ENCODE results near the gene SLC25A38. TPM values are rescaled to one million over a fixed set of nuclear protein-coding genes. Genes with fewer than 3 reads are reported as not detected.
A peak's percentile ranks its signal among the peaks of the same experiment; 100 is the strongest.

The SLC25A38 gene
- total and polyA plus RNA-seq, 5 donors, result 11.1 to 19.9 (median 13.0) TPM

DNA sequence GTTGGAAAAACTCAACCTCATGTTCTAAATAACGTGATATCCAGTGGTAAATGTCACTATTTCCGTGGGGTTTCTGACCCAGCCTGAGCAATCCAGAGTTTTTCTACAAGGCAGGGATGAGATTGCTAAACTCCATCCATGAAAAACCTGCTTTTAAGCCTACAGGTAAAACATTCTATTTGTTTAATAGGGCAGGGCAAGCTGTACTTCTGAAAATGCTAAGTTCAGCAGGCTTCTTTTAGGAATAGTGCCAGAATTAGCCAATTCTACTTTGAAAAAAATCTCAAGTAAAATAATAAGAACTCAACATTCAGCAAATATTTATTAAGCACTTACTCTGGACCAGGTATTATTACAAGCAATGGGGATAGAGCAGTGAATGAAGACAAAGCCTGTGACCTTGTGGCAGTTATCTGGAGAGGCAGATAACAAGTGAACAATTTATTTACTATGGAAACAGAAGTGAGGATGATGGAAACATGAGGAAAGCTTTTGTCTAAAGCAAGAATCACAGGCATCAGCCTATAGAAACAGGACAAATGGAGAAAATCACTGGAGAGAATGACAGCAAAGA lies 36.7 kb downstream of the SLC25A38 start:
- no peak for DNase-seq
- intact Hi-C loops (cut with DNase I), result loop anchor here in 1 of 4 donors (5.0 kb wide), 1 partner anchor 77 kb away; no protein-coding TSS in a partner anchor
- H3K4me3 ChIP-seq (ENCODE audit: low read length), result no peak overlapping the region
- no peak for ATAC-seq
- no peaks in the 10 kb centered on the region for H3K9me3 ChIP-seq (ENCODE audit: control insufficient read depth, low read length)
- H3K4me1 ChIP-seq (ENCODE audit: control insufficient read depth, insufficient read depth, low read length), result peaks cover 2% of the 10 kb centered on the region
- 93% methylated on average over 2 of the region's 2 CpGs for WGBS
- H3K27me3 ChIP-seq (ENCODE audit: control insufficient read depth, insufficient read depth), result no peaks in the 10 kb centered on the region
- no peak overlapping the region for H3K27ac ChIP-seq (ENCODE audit: low read length)

GRCh38 chr3:39420543-39420942 lies 37.4 kb downstream of the SLC25A38 start:
- H3K4me1 ChIP-seq (ENCODE audit: control insufficient read depth, insufficient read depth, low read length), result peaks cover 2% of the 10 kb centered on the region
- intact Hi-C loops (cut with DNase I), result no loop called here
- DNase-seq, result no peak
- H3K9me3 ChIP-seq (ENCODE audit: control insufficient read depth, low read length), result no peaks in the 10 kb centered on the region
- WGBS, result 82% methylated on average over 2 of the region's 2 CpGs
- no peak overlapping the region for H3K4me3 ChIP-seq (ENCODE audit: low read length)
- no peak overlapping the region for H3K27ac ChIP-seq (ENCODE audit: low read length)
- no peaks in the 10 kb centered on the region for H3K27me3 ChIP-seq (ENCODE audit: control insufficient read depth, insufficient read depth)
- no peak for ATAC-seq

DNA sequence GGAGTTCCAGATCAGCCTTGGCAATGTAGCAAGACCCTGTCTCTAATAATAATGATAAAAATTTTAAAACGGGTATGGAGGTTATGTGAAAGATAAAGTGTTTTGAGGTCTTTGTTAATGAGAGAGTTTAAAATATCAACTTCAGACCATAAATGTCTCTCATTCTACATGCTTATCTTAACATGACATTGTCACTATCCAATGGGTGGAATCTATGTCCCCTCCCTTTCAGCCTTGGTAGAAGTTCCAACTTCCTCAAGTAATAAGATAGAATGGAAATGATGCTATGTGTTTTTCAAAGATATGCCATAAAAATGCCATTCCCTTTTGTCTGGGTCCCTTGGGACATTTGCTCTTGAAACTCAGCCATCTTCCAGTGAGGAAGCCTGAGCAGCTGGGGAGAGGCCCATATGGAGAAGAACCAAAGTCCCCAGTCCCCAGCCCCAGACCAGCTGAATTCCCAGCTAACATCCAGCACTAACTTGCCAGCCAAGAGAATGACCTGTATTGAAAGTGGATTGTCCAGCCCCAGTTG lies 40.3 kb downstream of the SLC25A38 start:
- Histone ChIP-seq H3K4me1 (ENCODE audit: control insufficient read depth, insufficient read depth, low read length) (peaks cover 1% of the 10 kb centered on the region), H3K9me3 (ENCODE audit: control insufficient read depth, low read length) (no peaks in the 10 kb centered on the region), H3K27me3 (ENCODE audit: control insufficient read depth, insufficient read depth) (no peaks in the 10 kb centered on the region), H3K4me3 (ENCODE audit: low read length) (no peak overlapping the region), H3K27ac (ENCODE audit: low read length) (no peak overlapping the region)
- ATAC-seq (no peak), DNase-seq (no peak)
- WGBS, result 54% methylated on average over 1 of the region's 1 CpG
- intact Hi-C loops (cut with DNase I), result no loop called here

GRCh38 chr3:39426312-39426711 lies 43.1 kb downstream of the SLC25A38 start:
- H3K27me3 ChIP-seq (ENCODE audit: control insufficient read depth, insufficient read depth), result no peaks in the 10 kb centered on the region
- H3K9me3 ChIP-seq (ENCODE audit: control insufficient read depth, low read length), result no peaks in the 10 kb centered on the region
- H3K4me3 ChIP-seq (ENCODE audit: low read length), result no peak overlapping the region
- H3K27ac ChIP-seq (ENCODE audit: low read length), result no peak overlapping the region
- intact Hi-C loops (cut with DNase I), result no loop called here
- ATAC-seq, result no peak
- peaks cover 2% of the 10 kb centered on the region for H3K4me1 ChIP-seq (ENCODE audit: control insufficient read depth, insufficient read depth, low read length)
- no peak for DNase-seq
- 95% methylated on average over 1 of the region's 1 CpG for WGBS

DNA sequence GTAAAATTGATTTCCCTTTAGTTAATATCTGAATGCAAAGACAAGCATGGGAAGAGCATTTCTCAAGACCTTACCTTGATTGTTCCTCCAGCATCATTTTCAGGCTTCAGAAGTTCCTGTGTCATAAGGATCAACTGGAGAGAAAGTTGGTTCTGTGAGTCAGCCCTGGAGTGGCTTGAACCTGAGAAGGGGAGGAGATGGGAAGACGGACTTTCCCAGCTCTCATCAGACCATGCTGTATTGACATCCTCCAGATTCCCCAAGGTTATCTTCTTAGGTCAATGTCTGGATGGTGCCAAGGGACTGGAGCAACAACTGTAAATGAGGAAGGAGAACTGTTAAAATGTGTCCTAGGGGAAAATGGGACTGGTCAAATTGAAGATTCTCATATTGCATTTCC lies 44.3 kb downstream of the SLC25A38 start:
- no peaks in the 10 kb centered on the region for H3K9me3 ChIP-seq (ENCODE audit: control insufficient read depth, low read length)
- H3K4me1 ChIP-seq (ENCODE audit: control insufficient read depth, insufficient read depth, low read length), result peaks cover 2% of the 10 kb centered on the region
- DNase-seq, result no peak
- H3K27me3 ChIP-seq (ENCODE audit: control insufficient read depth, insufficient read depth), result no peaks in the 10 kb centered on the region
- H3K4me3 ChIP-seq (ENCODE audit: low read length), result no peak overlapping the region
- WGBS, result 55% methylated on average over 1 of the region's 1 CpG
- no peak overlapping the region for H3K27ac ChIP-seq (ENCODE audit: low read length)
- no peak for ATAC-seq
- intact Hi-C loops (cut with DNase I), result no loop called here

DNA sequence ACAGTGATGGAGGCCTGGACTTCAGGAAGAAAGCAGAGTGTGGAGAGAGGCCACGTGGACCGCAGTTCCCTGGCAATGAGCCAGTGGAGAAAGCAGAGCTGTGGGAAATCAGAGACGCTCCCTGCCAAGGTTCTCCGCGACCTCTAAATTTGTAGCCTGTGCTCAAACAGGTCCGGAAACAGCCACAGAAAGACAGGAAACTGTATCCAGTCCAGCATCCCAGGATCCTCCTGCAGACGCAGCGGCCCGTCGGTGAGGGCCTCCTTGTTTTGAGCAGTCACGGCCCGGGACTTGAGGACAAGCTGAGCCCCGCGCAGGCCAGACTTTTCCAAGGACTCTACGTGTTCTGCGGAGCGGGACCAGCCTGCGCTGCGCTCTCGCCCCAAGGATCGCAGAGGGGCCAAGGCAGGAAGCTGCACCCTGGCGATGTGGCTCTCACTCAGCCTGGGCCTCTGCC lies 45.6 kb downstream of the SLC25A38 start:
- 45% methylated on average over 22 of the region's 22 CpGs for WGBS
- H3K27me3 ChIP-seq (ENCODE audit: control insufficient read depth, insufficient read depth), result no peaks in the 10 kb centered on the region
- peaks cover 5% of the 10 kb centered on the region for H3K4me1 ChIP-seq (ENCODE audit: control insufficient read depth, insufficient read depth, low read length)
- no peaks in the 10 kb centered on the region for H3K9me3 ChIP-seq (ENCODE audit: control insufficient read depth, low read length)
- ATAC-seq (peak; percentile 80 to 84), DNase-seq (peak; percentile 59 to 80 (median 68))
- intact Hi-C loops (cut with DNase I), result no loop called here
- H3K27ac ChIP-seq (ENCODE audit: low read length), result peak overlapping the region; percentile 33
- no peak overlapping the region for H3K4me3 ChIP-seq (ENCODE audit: low read length)

DNA sequence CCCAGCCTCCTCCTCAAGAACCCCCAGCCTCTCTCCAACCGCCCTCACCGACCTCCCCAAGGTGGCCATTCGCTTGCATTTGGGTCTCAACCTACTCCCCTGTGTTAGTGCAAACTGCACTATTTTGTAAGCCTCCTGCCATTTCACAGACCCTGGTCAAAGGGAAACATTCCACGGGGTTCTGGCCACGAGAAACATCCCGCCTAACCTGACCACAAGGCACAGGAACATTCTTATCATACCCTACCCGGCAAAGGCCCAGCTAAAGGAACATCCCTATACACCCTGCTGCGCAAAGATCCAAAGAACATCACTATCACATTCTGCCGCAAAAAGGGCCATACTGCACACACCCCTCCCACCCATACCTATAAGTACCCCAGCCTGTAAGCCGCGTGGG lies 46.3 kb downstream of the SLC25A38 start:
- no peak overlapping the region for H3K27ac ChIP-seq (ENCODE audit: low read length)
- DNase-seq, result no peak
- intact Hi-C loops (cut with DNase I), result no loop called here

GRCh38 chr3:39432342-39432741 lies 49.2 kb downstream of the SLC25A38 start:
- Histone ChIP-seq H3K4me3 (ENCODE audit: low read length) (no peak overlapping the region), H3K27ac (ENCODE audit: low read length) (no peak overlapping the region), H3K9me3 (ENCODE audit: control insufficient read depth, low read length) (no peaks in the 10 kb centered on the region), H3K4me1 (ENCODE audit: control insufficient read depth, insufficient read depth, low read length) (peaks cover 5% of the 10 kb centered on the region), H3K27me3 (ENCODE audit: control insufficient read depth, insufficient read depth) (no peaks in the 10 kb centered on the region)
- intact Hi-C loops (cut with DNase I), result no loop called here
- no peak for ATAC-seq
- WGBS, result 93% methylated on average over 5 of the region's 5 CpGs
- DNase-seq, result no peak

More for the DNA sequence above, 46.3 kb downstream of the SLC25A38 start:
- Histone ChIP-seq H3K27me3 (ENCODE audit: control insufficient read depth, insufficient read depth) (no peaks in the 10 kb centered on the region), H3K4me1 (ENCODE audit: control insufficient read depth, insufficient read depth, low read length) (peaks cover 5% of the 10 kb centered on the region), H3K9me3 (ENCODE audit: control insufficient read depth, low read length) (no peaks in the 10 kb centered on the region), H3K4me3 (ENCODE audit: low read length) (no peak overlapping the region)
- ATAC-seq, result no peak
- WGBS, result 92% methylated on average over 11 of the region's 11 CpGs

- intact Hi-C loops (cut with DNase I), result no loop called here
- WGBS, result 52% methylated on average over 3 of the region's 3 CpGs
- DNase-seq (no peak), ATAC-seq (peak in 1 of 2 donors; percentile 65)
- peaks cover 2% of the 10 kb centered on the region for H3K4me1 ChIP-seq (ENCODE audit: control insufficient read depth, insufficient read depth, low read length)
- peak overlapping the region; percentile 64 for H3K27ac ChIP-seq (ENCODE audit: low read length)
- H3K27me3 ChIP-seq (ENCODE audit: control insufficient read depth, insufficient read depth), result no peaks in the 10 kb centered on the region
- no peaks in the 10 kb centered on the region for H3K9me3 ChIP-seq (ENCODE audit: control insufficient read depth, low read length)
- no peak overlapping the region for H3K4me3 ChIP-seq (ENCODE audit: low read length)
These were observed 50.5 kb downstream of the SLC25A38 start for GRCh38 chr3:39433642-39434041.

- peak in 1 of 2 donors; percentile 10 for ATAC-seq
- H3K27ac ChIP-seq (ENCODE audit: low read length), result no peak overlapping the region
- 62% methylated on average over 5 of the region's 5 CpGs for WGBS
- no peak for DNase-seq
- no peak overlapping the region for H3K4me3 ChIP-seq (ENCODE audit: low read length)
- H3K9me3 ChIP-seq (ENCODE audit: control insufficient read depth, low read length), result no peaks in the 10 kb centered on the region
- H3K4me1 ChIP-seq (ENCODE audit: control insufficient read depth, insufficient read depth, low read length), result peaks cover 2% of the 10 kb centered on the region
- intact Hi-C loops (cut with DNase I), result no loop called here
- H3K27me3 ChIP-seq (ENCODE audit: control insufficient read depth, insufficient read depth), result no peaks in the 10 kb centered on the region
These were observed 51.4 kb downstream of the SLC25A38 start for GRCh38 chr3:39434574-39434973.

GRCh38 chr3:39435006-39435748 lies 52.0 kb downstream of the SLC25A38 start:
- H3K27ac ChIP-seq (ENCODE audit: low read length), result no peak overlapping the region
- H3K4me3 ChIP-seq (ENCODE audit: low read length), result no peak overlapping the region
- no peaks in the 10 kb centered on the region for H3K27me3 ChIP-seq (ENCODE audit: control insufficient read depth, insufficient read depth)
- no peaks in the 10 kb centered on the region for H3K9me3 ChIP-seq (ENCODE audit: control insufficient read depth, low read length)
- 68% methylated on average over 1 of the region's 1 CpG for WGBS
- intact Hi-C loops (cut with DNase I), result no loop called here
- ATAC-seq, result no peak
- no peak for DNase-seq
- H3K4me1 ChIP-seq (ENCODE audit: control insufficient read depth, insufficient read depth, low read length), result peaks cover 2% of the 10 kb centered on the region

Measured in right cardiac atrium (tissue), 5 donors.